Keratinocyte (primary cell): ENCODE measurements around the gene FBXL13.

Experiments used
- EZH2 ChIP-seq: IDR thresholded peaks from one replicate; pipeline ENCODE4 v1.6.1; 2012; ENCODE audit warnings: inconsistent platforms, mild to moderate bottlenecking, low read length, moderate library complexity
- TF ChIP-seq, protein P1 (sequence below), 3 experiments: IDR thresholded peaks in 1 of 3; conservative IDR thresholded peaks in 1 of 3; optimal IDR thresholded peaks in 1 of 3; 2 replicates in 2 of 3; 3 replicates in 1 of 3; pipeline versions ENCODE3 to v1.5.1; 2011; ENCODE audit warnings: low read length in 3 of 3, mild to moderate bottlenecking in 3 of 3, moderate library complexity in 2 of 3, control low read depth in 1 of 3, inconsistent platforms in 1 of 3; ENCODE audit not compliant: insufficient read depth in 2 of 3; ENCODE audit errors: extremely low read depth in 1 of 3

DNA sequence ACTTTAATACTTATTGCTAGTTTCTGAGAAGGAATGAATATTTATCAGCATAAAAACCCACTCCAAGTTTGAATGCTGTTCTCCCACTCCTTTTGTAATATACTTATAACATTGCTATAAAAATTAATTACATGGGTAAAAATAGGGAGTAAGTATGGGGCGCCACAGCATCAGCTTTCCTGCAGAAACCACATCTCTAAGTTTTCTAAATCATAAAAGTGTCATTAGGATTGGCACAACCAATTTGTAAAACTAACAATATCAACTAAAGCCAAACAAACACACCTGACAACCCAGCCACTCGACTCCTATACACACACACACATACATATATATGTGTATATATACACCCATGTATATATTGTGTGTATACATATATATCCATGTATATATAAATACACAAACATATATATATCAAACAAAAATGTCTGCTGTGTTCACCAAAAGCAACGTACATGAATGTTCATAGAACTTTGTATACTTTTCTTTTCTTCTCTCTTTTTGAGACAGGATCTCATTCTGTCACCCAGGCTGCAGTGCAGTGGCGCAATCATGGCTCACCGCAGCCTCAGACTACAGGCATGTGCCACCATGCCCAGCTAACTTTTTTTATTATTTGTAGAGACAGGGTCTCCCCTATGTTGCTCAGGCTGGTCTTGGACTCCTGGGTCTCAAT is 176.6 kb downstream of the FBXL13 start:
- TF ChIP-seq, protein P1, sequence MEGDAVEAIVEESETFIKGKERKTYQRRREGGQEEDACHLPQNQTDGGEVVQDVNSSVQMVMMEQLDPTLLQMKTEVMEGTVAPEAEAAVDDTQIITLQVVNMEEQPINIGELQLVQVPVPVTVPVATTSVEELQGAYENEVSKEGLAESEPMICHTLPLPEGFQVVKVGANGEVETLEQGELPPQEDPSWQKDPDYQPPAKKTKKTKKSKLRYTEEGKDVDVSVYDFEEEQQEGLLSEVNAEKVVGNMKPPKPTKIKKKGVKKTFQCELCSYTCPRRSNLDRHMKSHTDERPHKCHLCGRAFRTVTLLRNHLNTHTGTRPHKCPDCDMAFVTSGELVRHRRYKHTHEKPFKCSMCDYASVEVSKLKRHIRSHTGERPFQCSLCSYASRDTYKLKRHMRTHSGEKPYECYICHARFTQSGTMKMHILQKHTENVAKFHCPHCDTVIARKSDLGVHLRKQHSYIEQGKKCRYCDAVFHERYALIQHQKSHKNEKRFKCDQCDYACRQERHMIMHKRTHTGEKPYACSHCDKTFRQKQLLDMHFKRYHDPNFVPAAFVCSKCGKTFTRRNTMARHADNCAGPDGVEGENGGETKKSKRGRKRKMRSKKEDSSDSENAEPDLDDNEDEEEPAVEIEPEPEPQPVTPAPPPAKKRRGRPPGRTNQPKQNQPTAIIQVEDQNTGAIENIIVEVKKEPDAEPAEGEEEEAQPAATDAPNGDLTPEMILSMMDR (optimal IDR thresholded peaks at IDR 0.05 in 1 of 3, IDR thresholded peaks at IDR 0.05 in 1 of 3, conservative IDR thresholded peaks at IDR 0.05 in 1 of 3; ENCODE audit: extremely low read depth in 1 of 3, insufficient read depth in 2 of 3, low read length in 3 of 3): no peak
- TF ChIP-seq EZH2: no peak
